Spleen (tissue), 7 donors: ENCODE results near the gene FMC1.

Source experiments
- CTCF ChIP-seq, 11 experiments: fragments of 200-600 bp in 7 of 11; fragments of 450-650 bp in 4 of 11; sonication (generic) in 4 of 11; IDR thresholded peaks in 8 of 11; conservative IDR thresholded peaks in 3 of 11; 1 replicate in 7 of 11; 2 replicates in 4 of 11; pipeline versions ENCODE4 v1.4.0 to v1.8.0; 2016 to 2021; ENCODE audit warnings: antibody characterized with exemption in 11 of 11, inconsistent platforms in 4 of 11, mild to moderate bottlenecking in 1 of 11
- POLR2A ChIP-seq, 3 donors: fragments of 450-650 bp; IDR thresholded peaks; one replicate each; pipeline ENCODE4 v1.5.1; 2017; ENCODE audit warnings: antibody characterized with exemption in 3 of 3, mild to moderate bottlenecking in 1 of 3
- POLR2AphosphoS5 ChIP-seq, 3 donors: sonication (generic); formaldehyde crosslinking; IDR thresholded peaks; one replicate each; pipeline ENCODE4 v1.5.1; 2017; ENCODE audit warnings: antibody characterized with exemption in 3 of 3
- donor health status: DM: no; HTN: no; CAD: no; lungs with moderate emphysema.
- donor health status: DM: no; HTN: no; CAD: no.
- donor health status: DM: no; HTN: no; CAD: no.

GRCh38 chr7:139293534-139293933, 47.6 kb upstream of the FMC1 start:
- no peak for TF ChIP-seq POLR2A (IDR thresholded peaks at IDR 0.05)
- TF ChIP-seq CTCF (IDR thresholded peaks at IDR 0.05 in 8 of 11, conservative IDR thresholded peaks at IDR 0.05 in 3 of 11) = no peak
- no peak for TF ChIP-seq POLR2AphosphoS5 (IDR thresholded peaks at IDR 0.05)
